GM21381 (cell line): ENCODE data around the gene ADCY9.

Experiments used
- ATAC-seq: cut with Tn5 transposase; IDR thresholded peaks from one replicate; pipeline ENCODE4 v1.9.1; 2021; ENCODE audit warnings: mild to moderate bottlenecking, moderate library complexity; ENCODE audit not compliant: unreplicated experiment

Gene ADCY9

DNA sequence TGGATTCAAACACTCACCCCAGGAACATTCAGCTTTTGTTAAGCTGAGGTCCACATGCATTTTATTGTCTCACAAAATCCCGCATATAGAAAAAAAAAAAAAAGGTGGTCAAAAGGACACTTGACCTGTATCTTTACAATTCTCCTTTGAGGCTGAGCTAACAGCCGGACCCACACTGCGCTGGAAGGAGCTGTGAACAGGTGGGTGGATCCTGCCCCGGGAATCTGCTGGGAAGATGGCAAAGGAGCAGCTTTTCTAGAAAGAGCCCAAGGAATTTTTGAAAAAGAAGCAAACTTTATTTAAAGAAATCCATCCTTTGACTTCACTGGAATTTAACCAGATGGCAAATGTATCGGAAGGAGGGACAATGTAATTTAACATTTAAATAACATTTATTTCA is 108.1 kb downstream of the ADCY9 start:
- no peak for ATAC-seq

- ATAC-seq, result no peak
Measured at GRCh38 chr16:4006397-4006999, 109.7 kb downstream of the ADCY9 start.

DNA sequence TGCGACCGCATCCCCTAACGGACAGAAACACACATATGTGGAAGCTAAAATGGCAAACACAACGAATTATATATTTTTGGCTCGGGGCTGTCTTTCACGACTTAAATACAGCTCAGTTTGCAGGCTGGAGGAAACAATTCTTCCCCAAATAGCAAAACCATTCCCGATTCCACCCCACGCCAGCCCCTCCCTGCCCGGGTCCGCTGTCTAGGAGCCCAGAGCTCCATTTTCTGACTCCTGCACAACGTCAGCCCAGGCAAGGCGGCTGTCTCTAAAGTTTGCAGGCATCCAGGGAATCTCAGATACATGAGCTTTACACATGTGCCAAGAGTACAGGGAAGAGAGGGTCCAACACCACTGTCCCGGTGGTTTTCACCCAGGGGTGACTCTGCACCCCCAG is 110.5 kb downstream of the ADCY9 start:
- no peak for ATAC-seq

- no peak for ATAC-seq
Measured at GRCh38 chr16:4005281-4005680, 111.0 kb downstream of the ADCY9 start.

GRCh38 chr16:4004206-4004605 is 112.0 kb downstream of the ADCY9 start:
- ATAC-seq, result no peak

DNA sequence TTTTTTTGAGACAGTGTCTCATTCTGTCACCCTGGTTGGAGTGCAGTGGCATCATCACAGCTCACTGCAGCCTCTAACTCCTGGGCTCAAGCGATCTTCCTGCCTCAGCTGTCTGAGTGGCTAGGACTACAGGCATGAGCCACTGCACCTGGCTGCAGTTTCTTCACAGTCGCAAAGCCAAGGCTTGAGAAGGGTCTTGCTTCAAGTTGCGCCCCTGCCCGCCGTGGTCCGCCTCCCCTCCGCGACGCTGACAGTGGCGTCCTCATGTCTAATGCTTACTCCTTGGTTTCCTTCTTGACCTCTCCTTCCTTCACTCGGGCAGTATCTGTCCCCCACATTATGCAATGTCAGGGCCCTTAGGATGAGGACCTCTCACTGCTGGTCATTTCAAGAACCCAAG is 112.7 kb downstream of the ADCY9 start:
- ATAC-seq, result no peak

DNA sequence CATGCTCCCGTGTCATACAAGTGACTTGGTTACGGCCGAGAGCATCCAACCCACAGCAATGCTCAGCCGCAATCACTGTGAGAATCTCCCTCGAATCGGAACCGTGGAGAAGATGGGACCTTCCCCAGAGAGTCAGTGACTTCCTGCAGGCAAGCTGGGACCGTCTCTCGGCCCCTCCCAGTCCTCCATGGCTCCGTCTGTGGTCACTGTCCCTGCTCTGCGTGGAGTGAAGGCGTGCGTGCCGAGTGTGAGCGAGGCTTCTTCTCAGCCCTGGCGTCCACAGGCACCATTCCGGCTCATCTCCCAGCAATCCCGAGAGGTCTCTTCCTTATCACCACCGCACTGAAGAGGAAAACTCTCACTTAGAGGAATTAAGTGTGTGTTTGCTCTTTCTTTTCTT is 113.1 kb downstream of the ADCY9 start:
- ATAC-seq, result no peak

DNA sequence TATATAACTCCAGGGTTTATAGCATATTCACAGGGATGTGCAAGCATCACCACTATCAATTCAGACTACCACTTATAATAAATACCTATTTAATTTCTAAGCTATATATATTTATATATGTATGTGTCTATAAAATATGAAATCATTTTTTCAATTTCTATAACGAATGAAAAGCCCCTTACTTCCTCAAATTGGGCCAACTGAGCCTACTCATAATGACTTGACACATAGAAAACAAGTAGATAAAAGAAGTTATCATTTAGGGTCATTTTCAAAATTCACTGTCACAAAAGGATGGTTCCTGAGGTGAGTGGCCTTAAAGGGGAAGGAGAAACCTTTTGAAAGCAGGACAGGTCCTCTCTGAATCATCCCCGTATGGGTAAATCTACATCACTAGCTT is 114.1 kb downstream of the ADCY9 start:
- no peak for ATAC-seq

- no peak for ATAC-seq
Measured at GRCh38 chr16:3999479-4000325, 116.5 kb downstream of the ADCY9 start.

GRCh38 chr16:3998793-3999478 is 117.3 kb downstream of the ADCY9 start:
- ATAC-seq, result no peak

- ATAC-seq, result no peak
Measured at GRCh38 chr16:3997231-3997841, 118.9 kb downstream of the ADCY9 start.

DNA sequence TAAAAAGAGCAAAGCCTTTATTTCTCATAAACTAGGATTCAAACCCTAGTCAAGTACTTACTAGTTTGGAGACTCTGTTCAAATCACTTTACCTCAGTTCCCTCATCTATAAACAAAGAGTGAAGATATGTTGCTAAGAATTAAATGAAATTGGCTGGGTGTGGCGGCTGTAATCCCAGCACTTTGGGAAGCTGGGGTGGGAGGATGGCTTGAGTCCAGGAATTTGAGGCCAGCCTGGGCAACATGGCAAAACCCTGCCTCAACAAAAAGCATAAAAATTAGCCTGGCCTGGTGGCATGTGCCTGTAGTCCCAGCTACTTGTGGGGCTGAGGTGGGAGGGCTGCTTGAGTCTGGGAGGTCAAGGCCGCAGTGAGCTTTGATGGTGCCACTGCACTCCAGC is 121.2 kb downstream of the ADCY9 start:
- ATAC-seq, result no peak

DNA sequence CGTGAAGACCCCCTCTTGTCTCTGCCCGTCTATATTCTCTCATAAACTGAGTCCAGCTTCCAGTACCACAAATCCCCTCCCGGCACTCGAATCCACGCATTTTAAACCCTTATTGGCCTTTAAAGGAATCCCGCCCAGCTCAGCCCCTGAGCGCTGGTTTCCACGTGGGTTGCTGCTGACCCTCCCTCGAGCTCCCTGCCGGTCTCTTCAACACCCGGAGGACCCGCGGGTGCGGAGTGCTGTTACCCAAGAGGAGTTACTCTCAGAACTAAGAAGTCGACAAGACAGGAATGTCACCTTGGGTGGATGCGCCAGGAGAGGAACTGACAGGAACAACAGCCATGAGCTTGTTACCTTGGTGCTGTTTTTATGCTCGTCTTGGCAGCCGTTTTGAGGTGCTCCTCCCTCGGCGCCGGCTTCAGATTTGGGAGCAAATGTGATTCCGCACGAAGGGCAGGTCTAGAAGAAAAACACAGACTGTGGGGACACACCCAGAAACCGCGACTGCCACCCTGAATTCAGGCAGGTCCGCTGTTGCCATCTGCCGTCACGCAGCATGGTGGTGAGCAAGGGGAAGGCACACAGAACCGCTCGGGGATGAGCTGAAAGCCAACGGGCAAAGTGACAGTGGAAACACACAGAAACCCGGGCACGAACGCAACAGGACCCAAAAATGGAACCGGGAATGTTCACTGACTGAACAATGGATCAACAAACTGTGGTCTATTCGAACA is 123.0 kb downstream of the ADCY9 start:
- ATAC-seq, result no peak

DNA sequence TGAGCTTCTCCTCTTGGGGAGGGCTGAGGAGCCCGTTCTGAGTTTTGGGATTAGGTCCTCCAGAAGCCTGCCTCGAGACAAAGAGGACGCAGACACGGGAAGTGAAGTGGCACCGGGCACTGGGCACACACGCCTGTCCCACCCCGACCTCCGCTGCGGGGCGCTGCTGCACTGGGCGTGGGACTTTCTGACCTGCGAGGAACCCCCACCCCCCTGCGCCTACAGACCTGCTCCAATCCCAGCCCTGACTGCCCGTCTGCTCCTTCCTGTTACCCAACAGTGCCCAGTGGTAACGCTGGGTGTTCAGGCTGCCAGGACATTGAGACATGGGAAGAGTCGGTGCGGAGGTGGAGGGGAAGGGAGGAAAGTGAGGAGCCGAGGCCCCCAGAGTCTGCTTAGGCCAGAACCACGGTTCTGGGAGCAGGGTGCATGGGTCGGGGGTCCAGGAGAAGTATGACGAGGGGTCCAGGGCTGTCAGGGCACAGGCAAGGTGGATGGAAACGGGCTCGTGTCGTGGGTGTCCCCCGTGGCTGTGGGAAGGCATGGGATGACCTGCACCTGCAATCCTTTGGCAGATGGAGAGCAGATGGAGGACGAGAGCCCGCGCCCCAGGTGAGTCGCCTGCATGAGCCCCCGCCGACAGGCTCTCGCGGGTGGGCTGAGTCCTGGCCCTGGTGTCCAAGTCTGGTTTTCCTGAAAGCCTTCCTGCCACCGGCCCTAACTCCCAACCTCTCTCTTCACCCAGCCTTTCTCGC is 123.8 kb downstream of the ADCY9 start:
- no peak for ATAC-seq

- ATAC-seq, result no peak
Measured at GRCh38 chr16:3988824-3989223, 127.4 kb downstream of the ADCY9 start.

DNA sequence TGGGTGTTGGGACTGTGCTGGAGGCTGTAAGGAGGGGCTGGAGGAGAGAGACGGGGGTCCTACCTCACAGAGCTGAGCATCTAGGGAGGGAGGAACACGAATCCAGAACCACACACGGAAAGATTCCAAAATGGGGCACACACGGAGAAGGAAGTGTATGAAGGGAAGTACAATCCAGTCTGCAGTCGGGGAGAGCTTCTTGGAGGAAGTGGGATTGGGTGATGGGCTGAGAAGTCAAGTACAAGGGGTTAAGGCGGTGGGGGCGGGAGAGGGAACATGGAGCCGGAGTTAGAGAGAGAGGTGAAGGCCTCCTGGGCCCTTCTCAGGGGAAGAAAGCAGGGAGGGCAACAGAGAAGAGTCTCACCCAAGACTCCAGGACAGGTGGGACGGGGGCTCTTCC is 128.2 kb downstream of the ADCY9 start:
- ATAC-seq, result no peak

DNA sequence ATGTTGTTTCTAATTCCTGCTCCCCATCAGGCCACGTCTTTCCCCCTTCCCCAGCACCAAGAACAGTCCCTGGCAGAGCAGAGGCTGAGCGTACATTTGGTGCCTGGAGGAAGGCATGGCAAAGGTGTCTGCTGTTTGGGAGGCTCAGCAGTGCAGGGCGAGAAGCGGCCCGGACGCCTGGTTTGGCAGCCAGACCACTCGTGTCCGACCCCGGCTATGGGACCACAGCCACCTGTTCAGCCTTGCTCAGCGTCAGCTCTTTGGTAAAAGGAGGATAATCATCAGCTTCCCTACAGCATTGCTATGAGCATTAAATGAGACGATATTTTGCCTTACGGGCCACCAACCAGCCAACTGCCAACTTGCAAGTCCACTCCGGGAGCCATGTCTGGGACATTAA is 129.0 kb downstream of the ADCY9 start:
- ATAC-seq, result no peak

- no peak for ATAC-seq
Measured at GRCh38 chr16:3986235-3986544, 130.1 kb downstream of the ADCY9 start.

GRCh38 chr16:3984111-3985060 is 131.9 kb downstream of the ADCY9 start:
- no peak for ATAC-seq
